HepG2 (cell line): ENCODE measurements around the gene CPNE5. TPM values are rescaled to one million over a fixed set of nuclear protein-coding genes. Genes with fewer than 3 reads are reported as not detected.

Source experiments
- KLF12 ChIP-seq: sonication (generic); formaldehyde crosslinking; IDR thresholded peaks from 2 replicates; pipeline ENCODE4 v1.4.0; 2020; ENCODE audit warnings: missing genetic modification reagents, borderline replicate concordance
- MEIS2 ChIP-seq: sonication (generic); formaldehyde crosslinking; IDR thresholded peaks from 2 replicates; pipeline ENCODE4 v1.9.0; 2021; ENCODE audit warnings: mild to moderate bottlenecking, missing genetic modification reagents
- NFIC ChIP-seq: IDR thresholded peaks from 2 replicates; pipeline ENCODE4 v1.6.1; 2012; ENCODE audit warnings: mild to moderate bottlenecking, low read length, inconsistent platforms
- NPAS2 ChIP-seq: sonication (generic); formaldehyde crosslinking; IDR thresholded peaks from 2 replicates; pipeline ENCODE4 v1.8.0; 2022; ENCODE audit warnings: mild to moderate bottlenecking, missing genetic modification reagents, borderline replicate concordance
- NR1H2 ChIP-seq: sonication (generic); formaldehyde crosslinking; IDR thresholded peaks from 2 replicates; pipeline ENCODE4 v1.8.1; 2022; ENCODE audit warnings: low read depth, missing genetic modification reagents, borderline replicate concordance
- NR2F6 ChIP-seq, 2 experiments: IDR thresholded peaks; 2 replicates each; pipeline ENCODE4 v1.6.1; 2016; ENCODE audit warnings: antibody characterized with exemption in 1 of 2, mild to moderate bottlenecking in 1 of 2
- PAWR ChIP-seq: sonication (generic); formaldehyde crosslinking; IDR thresholded peaks from 2 replicates; pipeline ENCODE4 v1.4.0; 2020; ENCODE audit warnings: missing genetic modification reagents, mild to moderate bottlenecking, borderline replicate concordance
- SKI ChIP-seq: fragments of 450-650 bp; IDR thresholded peaks from one replicate; pipeline ENCODE4 v1.6.1; 2018; ENCODE audit warnings: mild to moderate bottlenecking; ENCODE audit not compliant: partially characterized antibody
- SMAD9 ChIP-seq: sonication (generic); formaldehyde crosslinking; IDR thresholded peaks from 2 replicates; pipeline ENCODE4 v1.5.1; 2020; ENCODE audit warnings: mild to moderate bottlenecking, missing genetic modification reagents
- ZNF431 ChIP-seq: sonication (generic); formaldehyde crosslinking; IDR thresholded peaks from 2 replicates; pipeline ENCODE4 v1.9.0; 2022; ENCODE audit warnings: missing genetic modification reagents, low read depth, mild to moderate bottlenecking, borderline replicate concordance
- ZNF550 ChIP-seq: sonication (generic); formaldehyde crosslinking; IDR thresholded peaks from 2 replicates; pipeline ENCODE4 v1.4.0; 2020; ENCODE audit warnings: mild to moderate bottlenecking, missing genetic modification reagents, borderline replicate concordance
- polyA plus RNA-seq, 8 experiments: library from polyadenylated mRNA; depleted of rRNA in 3 of 8; stranded (reverse) in 7 of 8; unstranded in 1 of 8; fragments of >200 nt; fragmentation: Illumina TruSeq in 4 of 8; extraction: Trizol in 4 of 8; gene quantifications; 2 replicates each; pipeline versions ENCODE4 v1.2.1 to v1.2.3, GENCODE V29; 2011 to 2016; ENCODE audit warnings: low read depth in 4 of 8, missing spikeins in 1 of 8, mixed read lengths in 1 of 8; ENCODE audit not compliant: insufficient read depth in 1 of 8
- total RNA-seq, 5 experiments: library from RNA; depleted of rRNA; stranded (reverse); fragments of >200 nt; fragmentation: Illumina TruSeq; extraction: Trizol; gene quantifications; 2 replicates each; pipeline ENCODE4 v1.2.3, GENCODE V29; 2016; ENCODE audit warnings: low read depth in 1 of 5
- TF ChIP-seq, protein P1 (sequence below): sonication (generic); formaldehyde crosslinking; IDR thresholded peaks from 2 replicates; pipeline ENCODE4 v1.4.0; 2020; ENCODE audit warnings: mild to moderate bottlenecking, missing genetic modification reagents
- TF ChIP-seq, protein P2 (sequence below): sonication (generic); formaldehyde crosslinking; IDR thresholded peaks from 2 replicates; pipeline ENCODE4 v1.4.0; 2020; ENCODE audit warnings: missing genetic modification reagents, mild to moderate bottlenecking, borderline replicate concordance
- TF ChIP-seq, protein P3 (sequence below): sonication (generic); formaldehyde crosslinking; IDR thresholded peaks from 2 replicates; pipeline ENCODE4 v1.5.0; 2020; ENCODE audit warnings: missing genetic modification reagents
- TF ChIP-seq, protein P4 (sequence below): sonication (generic); formaldehyde crosslinking; IDR thresholded peaks from 2 replicates; pipeline ENCODE4 v1.8.1; 2022; ENCODE audit warnings: mild to moderate bottlenecking, missing genetic modification reagents

Gene CPNE5
- total and polyA plus RNA-seq, 2 of the 13 experiments (the other 11 are each of a cell fraction or from before 2014, with no cell fraction given), result 0.16 TPM; not detected in 1

DNA sequence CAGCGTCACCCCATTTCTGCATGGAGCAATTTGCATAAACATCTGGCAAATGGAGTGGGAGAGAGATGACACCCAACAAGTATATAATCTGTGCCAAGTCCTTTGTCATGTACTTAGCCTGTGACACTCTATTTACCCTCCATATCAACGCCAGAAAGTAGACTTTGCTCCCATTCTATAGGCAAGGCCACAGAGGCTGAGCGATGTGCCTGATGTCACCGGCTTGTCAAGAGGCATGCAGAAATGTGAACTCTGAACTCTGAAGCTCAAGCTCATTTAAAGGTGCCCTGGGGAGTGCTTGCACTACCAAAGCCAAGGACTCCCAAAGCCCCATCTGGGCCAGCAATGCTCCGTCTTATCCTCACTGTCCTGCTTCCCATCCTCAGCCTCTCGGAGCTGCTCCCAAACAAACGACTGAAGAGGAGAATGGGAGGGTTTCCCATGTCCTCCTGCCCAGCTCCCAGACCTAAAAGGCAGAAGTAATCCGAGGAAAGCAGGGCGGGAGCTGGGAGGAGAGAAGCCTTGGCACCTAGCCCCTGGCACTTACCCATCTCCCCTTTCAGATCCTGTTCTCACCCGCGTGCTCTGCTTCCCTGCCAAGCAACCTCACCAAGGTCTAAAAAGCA lies 9.2 kb downstream of the CPNE5 start (continued):
- TF ChIP-seq, protein P1, sequence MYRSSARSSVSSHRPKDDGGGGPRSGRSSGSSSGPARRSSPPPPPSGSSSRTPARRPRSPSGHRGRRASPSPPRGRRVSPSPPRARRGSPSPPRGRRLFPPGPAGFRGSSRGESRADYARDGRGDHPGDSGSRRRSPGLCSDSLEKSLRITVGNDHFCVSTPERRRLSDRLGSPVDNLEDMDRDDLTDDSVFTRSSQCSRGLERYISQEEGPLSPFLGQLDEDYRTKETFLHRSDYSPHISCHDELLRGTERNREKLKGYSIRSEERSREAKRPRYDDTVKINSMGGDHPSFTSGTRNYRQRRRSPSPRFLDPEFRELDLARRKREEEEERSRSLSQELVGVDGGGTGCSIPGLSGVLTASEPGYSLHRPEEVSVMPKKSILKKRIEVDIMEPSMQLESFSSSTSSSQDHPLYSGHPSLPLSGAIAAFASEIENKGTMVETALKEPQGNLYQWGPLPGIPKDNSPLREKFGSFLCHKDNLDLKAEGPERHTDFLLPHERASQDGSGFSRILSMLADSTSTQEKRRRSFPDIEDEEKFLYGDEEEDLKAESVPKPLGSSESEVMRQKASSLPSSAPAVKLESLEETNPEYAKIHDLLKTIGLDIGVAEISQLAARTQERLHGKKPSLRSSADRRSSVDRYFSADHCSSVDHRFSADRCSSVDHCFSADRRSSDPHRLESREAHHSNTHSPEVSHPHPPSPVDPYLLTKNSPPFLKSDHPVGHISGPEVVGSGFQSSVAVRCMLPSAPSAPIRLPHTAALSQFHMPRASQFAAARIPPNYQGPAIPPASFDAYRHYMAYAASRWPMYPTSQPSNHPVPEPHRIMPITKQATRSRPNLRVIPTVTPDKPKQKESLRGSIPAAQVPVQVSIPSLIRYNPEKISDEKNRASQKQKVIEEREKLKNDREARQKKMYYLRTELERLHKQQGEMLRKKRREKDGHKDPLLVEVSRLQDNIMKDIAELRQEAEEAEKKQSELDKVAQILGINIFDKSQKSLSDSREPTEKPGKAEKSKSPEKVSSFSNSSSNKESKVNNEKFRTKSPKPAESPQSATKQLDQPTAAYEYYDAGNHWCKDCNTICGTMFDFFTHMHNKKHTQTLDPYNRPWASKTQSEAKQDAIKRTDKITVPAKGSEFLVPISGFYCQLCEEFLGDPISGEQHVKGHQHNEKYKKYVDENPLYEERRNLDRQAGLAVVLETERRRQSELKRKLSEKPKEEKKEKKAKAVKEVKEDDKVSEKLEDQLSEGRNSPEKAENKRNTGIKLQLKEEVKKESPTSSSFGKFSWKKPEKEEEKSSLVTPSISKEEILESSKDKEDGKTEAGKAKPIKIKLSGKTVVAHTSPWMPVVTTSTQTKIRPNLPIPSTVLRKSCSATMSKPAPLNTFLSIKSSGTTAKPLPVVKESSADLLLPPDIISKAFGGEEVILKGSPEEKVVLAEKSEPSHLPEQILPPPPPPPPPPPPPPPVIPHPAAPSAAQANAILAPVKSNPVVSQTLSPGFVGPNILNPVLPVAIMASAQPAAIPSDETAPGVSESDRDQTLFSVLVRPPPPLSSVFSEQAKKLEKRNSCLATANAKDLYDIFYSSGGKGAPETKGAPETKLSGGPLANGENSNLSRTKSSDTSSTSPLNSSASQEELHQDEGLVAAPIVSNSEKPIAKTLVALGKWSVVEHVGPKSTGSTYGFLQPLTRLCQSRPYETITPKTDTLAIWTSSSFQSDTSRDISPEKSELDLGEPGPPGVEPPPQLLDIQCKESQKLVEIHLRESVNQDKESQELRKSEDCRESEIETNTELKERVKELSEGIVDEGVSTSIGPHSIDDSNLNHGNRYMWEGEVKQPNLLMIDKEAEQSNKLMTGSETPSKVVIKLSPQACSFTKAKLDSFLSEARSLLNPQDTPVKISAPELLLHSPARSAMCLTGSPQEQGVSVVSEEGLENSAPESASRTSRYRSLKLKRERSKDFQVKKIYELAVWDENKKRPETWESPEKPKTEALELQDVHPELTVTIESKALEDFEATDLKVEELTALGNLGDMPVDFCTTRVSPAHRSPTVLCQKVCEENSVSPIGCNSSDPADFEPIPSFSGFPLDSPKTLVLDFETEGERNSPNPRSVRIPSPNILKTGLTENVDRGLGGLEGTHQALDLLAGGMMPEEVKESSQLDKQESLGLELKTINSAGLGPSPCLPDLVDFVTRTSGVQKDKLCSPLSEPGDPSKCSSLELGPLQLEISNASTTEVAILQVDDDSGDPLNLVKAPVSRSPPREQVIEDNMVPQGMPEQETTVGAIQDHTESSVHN (CRISPR knock-in tag), result no peak
- TF ChIP-seq, protein P2, sequence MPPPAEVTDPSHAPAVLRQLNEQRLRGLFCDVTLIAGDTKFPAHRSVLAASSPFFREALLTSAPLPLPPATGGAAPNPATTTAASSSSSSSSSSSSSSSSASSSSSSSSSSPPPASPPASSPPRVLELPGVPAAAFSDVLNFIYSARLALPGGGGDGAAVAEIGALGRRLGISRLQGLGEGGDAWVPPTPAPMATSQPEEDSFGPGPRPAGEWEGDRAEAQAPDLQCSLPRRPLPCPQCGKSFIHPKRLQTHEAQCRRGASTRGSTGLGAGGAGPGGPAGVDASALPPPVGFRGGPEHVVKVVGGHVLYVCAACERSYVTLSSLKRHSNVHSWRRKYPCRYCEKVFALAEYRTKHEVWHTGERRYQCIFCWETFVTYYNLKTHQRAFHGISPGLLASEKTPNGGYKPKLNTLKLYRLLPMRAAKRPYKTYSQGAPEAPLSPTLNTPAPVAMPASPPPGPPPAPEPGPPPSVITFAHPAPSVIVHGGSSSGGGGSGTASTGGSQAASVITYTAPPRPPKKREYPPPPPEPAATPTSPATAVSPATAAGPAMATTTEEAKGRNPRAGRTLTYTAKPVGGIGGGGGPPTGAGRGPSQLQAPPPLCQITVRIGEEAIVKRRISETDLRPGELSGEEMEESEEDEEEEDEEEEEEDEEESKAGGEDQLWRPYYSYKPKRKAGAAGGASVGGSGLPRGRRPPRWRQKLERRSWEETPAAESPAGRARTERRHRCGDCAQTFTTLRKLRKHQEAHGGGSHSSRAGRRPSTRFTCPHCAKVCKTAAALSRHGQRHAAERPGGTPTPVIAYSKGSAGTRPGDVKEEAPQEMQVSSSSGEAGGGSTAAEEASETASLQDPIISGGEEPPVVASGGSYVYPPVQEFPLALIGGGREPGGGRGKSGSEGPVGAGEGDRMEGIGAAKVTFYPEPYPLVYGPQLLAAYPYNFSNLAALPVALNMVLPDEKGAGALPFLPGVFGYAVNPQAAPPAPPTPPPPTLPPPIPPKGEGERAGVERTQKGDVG, result no peak; the same call in 1 of the 2 replicates
- TF ChIP-seq ZNF550 (CRISPR knock-in tag) (peak; percentile 10; the same call in 1 of the 2 replicates), NR2F6 (IDR thresholded peaks at IDR 0.05) (peak; percentile 78), NR2F6 (CRISPR knock-in tag; IDR thresholded peaks at IDR 0.05) (peak; percentile 93), MEIS2 (CRISPR knock-in tag) (peak; percentile 99), ZNF431 (CRISPR knock-in tag) (no peak; the same call in 1 of the 2 replicates), NFIC (no peak), SMAD9 (CRISPR knock-in tag) (no peak), KLF12 (CRISPR knock-in tag) (no peak; the same call in 1 of the 2 replicates), NPAS2 (no peak), NR1H2 (CRISPR knock-in tag) (no peak), PAWR (CRISPR knock-in tag) (no peak), SKI (peak; percentile 50)
- TF ChIP-seq, protein P3, sequence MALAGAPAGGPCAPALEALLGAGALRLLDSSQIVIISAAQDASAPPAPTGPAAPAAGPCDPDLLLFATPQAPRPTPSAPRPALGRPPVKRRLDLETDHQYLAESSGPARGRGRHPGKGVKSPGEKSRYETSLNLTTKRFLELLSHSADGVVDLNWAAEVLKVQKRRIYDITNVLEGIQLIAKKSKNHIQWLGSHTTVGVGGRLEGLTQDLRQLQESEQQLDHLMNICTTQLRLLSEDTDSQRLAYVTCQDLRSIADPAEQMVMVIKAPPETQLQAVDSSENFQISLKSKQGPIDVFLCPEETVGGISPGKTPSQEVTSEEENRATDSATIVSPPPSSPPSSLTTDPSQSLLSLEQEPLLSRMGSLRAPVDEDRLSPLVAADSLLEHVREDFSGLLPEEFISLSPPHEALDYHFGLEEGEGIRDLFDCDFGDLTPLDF (CRISPR knock-in tag), result no peak
- TF ChIP-seq, protein P4, sequence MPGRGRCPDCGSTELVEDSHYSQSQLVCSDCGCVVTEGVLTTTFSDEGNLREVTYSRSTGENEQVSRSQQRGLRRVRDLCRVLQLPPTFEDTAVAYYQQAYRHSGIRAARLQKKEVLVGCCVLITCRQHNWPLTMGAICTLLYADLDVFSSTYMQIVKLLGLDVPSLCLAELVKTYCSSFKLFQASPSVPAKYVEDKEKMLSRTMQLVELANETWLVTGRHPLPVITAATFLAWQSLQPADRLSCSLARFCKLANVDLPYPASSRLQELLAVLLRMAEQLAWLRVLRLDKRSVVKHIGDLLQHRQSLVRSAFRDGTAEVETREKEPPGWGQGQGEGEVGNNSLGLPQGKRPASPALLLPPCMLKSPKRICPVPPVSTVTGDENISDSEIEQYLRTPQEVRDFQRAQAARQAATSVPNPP (CRISPR knock-in tag), result peak; percentile 26; the same call in 1 of the 2 replicates
